ENCODE data around the gene LOX.

GRCh38 chr5:122121479-122122465 is 43.7 kb upstream of the LOX start:
- TF ChIP-seq CTCF (IDR thresholded peaks at IDR 0.05) (no peak), POLR2A (IDR thresholded peaks at IDR 0.05) (no peak)
